Activated CD4-positive, alpha-beta memory T cell treated with anti-CD3 and anti-CD28 coated beads for 36 hours (primary cell): Measurements from ENCODE around the gene IFT52. TPM values are rescaled to one million over a fixed set of nuclear protein-coding genes. Genes with fewer than 3 reads are reported as not detected.
"Not testable (repeated sequence)": the region's sequence is repeated elsewhere in the genome, so short reads cannot be mapped to it uniquely, and the experiment has no call there.

ENCODE experiments used
- CTCF ChIA-PET: fragments of 350-600 bp; sonication (Branson Sonifier 250); formaldehyde crosslinking; loops from one replicate; lab custom pipeline; 2021; ENCODE audit warnings: antibody characterized with exemption, inconsistent platforms; lab: Charles Lee
- POLR2A ChIA-PET: fragments of 350-600 bp; sonication (Branson Sonifier 250); formaldehyde crosslinking; loops from one replicate; lab custom pipeline; 2021; ENCODE audit warnings: antibody characterized with exemption; lab: Charles Lee
- DNase-seq: peaks from one replicate; pipeline ENCODE4 v3.0.0-alpha.2; 2020
- H3K27ac Mint-ChIP-seq: one replicate; pipeline ENCODE4 v1.8.0; 2021; ENCODE audit warnings: mixed read lengths
- H3K27me3 Mint-ChIP-seq: one replicate; pipeline ENCODE4 v1.8.0; 2021; ENCODE audit warnings: mixed read lengths
- H3K36me3 Mint-ChIP-seq: one replicate; pipeline ENCODE4 v1.8.0; 2021; ENCODE audit warnings: mixed read lengths
- H3K4me1 Mint-ChIP-seq: one replicate; pipeline ENCODE4 v1.8.0; 2021; ENCODE audit warnings: low read depth, mixed read lengths
- H3K4me3 Mint-ChIP-seq: one replicate; pipeline ENCODE4 v1.8.0; 2021; ENCODE audit warnings: mild to moderate bottlenecking, mixed read lengths
- H3K9me3 Mint-ChIP-seq: one replicate; pipeline ENCODE4 v1.8.0; 2021; ENCODE audit warnings: mixed read lengths
- intact Hi-C: fragments of 100-400 bp; cut with micrococcal nuclease; formaldehyde crosslinking; loops from one replicate; pipeline ENCODE4 v1.15.1; 2023
- total RNA-seq, 2 experiments: library from RNA; stranded (reverse); gene quantifications; one replicate each; pipeline ENCODE4 v1.2.3, GENCODE V29; 2021

IFT52 gene
- total RNA-seq, 2 experiments from 2014 or later = 15.3 to 17.0 TPM

- DNase-seq, H3K9me3 Mint-ChIP-seq, H3K4me3 Mint-ChIP-seq, H3K4me1 Mint-ChIP-seq, intact Hi-C loops, H3K27ac Mint-ChIP-seq, POLR2A ChIA-PET, CTCF ChIA-PET, H3K27me3 Mint-ChIP-seq: not testable (repeated sequence)
- H3K36me3 Mint-ChIP-seq = peaks cover 15% of the 10 kb centered on the region
These were observed 11.2 kb downstream of the IFT52 start for GRCh38 chr20:43601960-43602359.

GRCh38 chr20:43603124-43603523 is 12.4 kb downstream of the IFT52 start:
- intact Hi-C loops = no loop called here
- H3K36me3 Mint-ChIP-seq = peaks cover 14% of the 10 kb centered on the region
- POLR2A ChIA-PET = no interaction called here
- H3K4me1 Mint-ChIP-seq = no peaks in the 10 kb centered on the region
- DNase-seq = no peak
- H3K27ac Mint-ChIP-seq = no peak overlapping the region
- CTCF ChIA-PET = no interaction called here
- H3K4me3 Mint-ChIP-seq = no peak overlapping the region
- H3K9me3 Mint-ChIP-seq = no peaks in the 10 kb centered on the region
- H3K27me3 Mint-ChIP-seq = no peaks in the 10 kb centered on the region

- intact Hi-C loops = no loop called here
- Mint-ChIP-seq H3K4me3 (no peak overlapping the region), H3K36me3 (peaks cover 14% of the 10 kb centered on the region), H3K27ac (no peak overlapping the region), H3K4me1 (no peaks in the 10 kb centered on the region), H3K27me3 (no peaks in the 10 kb centered on the region), H3K9me3 (no peaks in the 10 kb centered on the region)
- CTCF ChIA-PET = no interaction called here
- POLR2A ChIA-PET = no interaction called here
- DNase-seq = no peak
These were observed 15.0 kb downstream of the IFT52 start for GRCh38 chr20:43605715-43606114.

- CTCF ChIA-PET = not testable (repeated sequence)
These were observed 16.5 kb downstream of the IFT52 start for GRCh38 chr20:43607278-43607677.

GRCh38 chr20:43631598-43631997 is 40.9 kb downstream of the IFT52 start:
- Mint-ChIP-seq H3K9me3 (no peaks in the 10 kb centered on the region), H3K27ac (no peak overlapping the region), H3K4me3 (no peak overlapping the region), H3K4me1 (no peaks in the 10 kb centered on the region), H3K36me3 (peaks cover 17% of the 10 kb centered on the region), H3K27me3 (no peaks in the 10 kb centered on the region)
- ChIA-PET CTCF (no interaction called here), POLR2A (no interaction called here)
- intact Hi-C loops = no loop called here
- DNase-seq = no peak

More at GRCh38 chr20:43607278-43607677, 16.5 kb downstream of the IFT52 start:
- peaks cover 10% of the 10 kb centered on the region for H3K36me3 Mint-ChIP-seq
- H3K27ac Mint-ChIP-seq, H3K4me3 Mint-ChIP-seq, POLR2A ChIA-PET, H3K27me3 Mint-ChIP-seq, H3K9me3 Mint-ChIP-seq, intact Hi-C loops, H3K4me1 Mint-ChIP-seq, DNase-seq: not testable (repeated sequence)

- no peak overlapping the region for H3K27ac Mint-ChIP-seq
- intact Hi-C loops = no loop called here
- H3K36me3 Mint-ChIP-seq = peaks cover 21% of the 10 kb centered on the region
- no peaks in the 10 kb centered on the region for H3K27me3 Mint-ChIP-seq
- DNase-seq = no peak
- POLR2A ChIA-PET = no interaction called here
- CTCF ChIA-PET = no interaction called here
- H3K4me1 Mint-ChIP-seq = no peaks in the 10 kb centered on the region
- no peaks in the 10 kb centered on the region for H3K9me3 Mint-ChIP-seq
- H3K4me3 Mint-ChIP-seq = no peak overlapping the region
These were observed 45.7 kb downstream of the IFT52 start for GRCh38 chr20:43636429-43636828.

GRCh38 chr20:43642548-43642947 is 51.8 kb downstream of the IFT52 start:
- no peak for DNase-seq
- intact Hi-C loops = no loop called here
- Mint-ChIP-seq H3K9me3 (no peaks in the 10 kb centered on the region), H3K27ac (no peak overlapping the region), H3K27me3 (no peaks in the 10 kb centered on the region), H3K4me3 (no peak overlapping the region), H3K4me1 (no peaks in the 10 kb centered on the region), H3K36me3 (peaks cover 14% of the 10 kb centered on the region)
- ChIA-PET CTCF (interaction anchor here (0.6 kb wide), 1 partner anchor 16 kb away, joined by 3 read pairs; no protein-coding TSS in a partner anchor), POLR2A (no interaction called here)

- DNase-seq = no peak
- Mint-ChIP-seq H3K9me3 (no peaks in the 10 kb centered on the region), H3K27ac (no peak overlapping the region), H3K27me3 (no peaks in the 10 kb centered on the region), H3K36me3 (peaks cover 5% of the 10 kb centered on the region), H3K4me3 (no peak overlapping the region), H3K4me1 (peaks cover under 1% of the 10 kb centered on the region)
- intact Hi-C loops = no loop called here
- ChIA-PET CTCF (interaction anchor here (0.8 kb wide), 1 partner anchor 11 kb away, joined by 6 read pairs; no protein-coding TSS in a partner anchor), POLR2A (no interaction called here)
These were observed 60.3 kb downstream of the IFT52 start for GRCh38 chr20:43650997-43651525.

GRCh38 chr20:43651650-43652184 is 61.0 kb downstream of the IFT52 start:
- H3K4me1 Mint-ChIP-seq, CTCF ChIA-PET: not testable (repeated sequence)

GRCh38 chr20:43653966-43654365 is 63.2 kb downstream of the IFT52 start:
- Mint-ChIP-seq H3K36me3 (no peaks in the 10 kb centered on the region), H3K4me3 (no peak overlapping the region), H3K4me1 (peaks cover 3% of the 10 kb centered on the region), H3K9me3 (no peaks in the 10 kb centered on the region), H3K27ac (no peak overlapping the region), H3K27me3 (no peaks in the 10 kb centered on the region)
- intact Hi-C loops = no loop called here
- POLR2A ChIA-PET = no interaction called here
- DNase-seq = no peak
- CTCF ChIA-PET = no interaction called here

More at GRCh38 chr20:43651650-43652184, 61.0 kb downstream of the IFT52 start:
- H3K36me3 Mint-ChIP-seq, H3K4me3 Mint-ChIP-seq, DNase-seq, intact Hi-C loops, H3K9me3 Mint-ChIP-seq, H3K27me3 Mint-ChIP-seq, H3K27ac Mint-ChIP-seq, POLR2A ChIA-PET: not testable (repeated sequence)

GRCh38 chr20:43655176-43655575 is 64.4 kb downstream of the IFT52 start:
- H3K4me1 Mint-ChIP-seq, POLR2A ChIA-PET, H3K4me3 Mint-ChIP-seq, H3K36me3 Mint-ChIP-seq, H3K27ac Mint-ChIP-seq, H3K27me3 Mint-ChIP-seq, intact Hi-C loops, CTCF ChIA-PET, H3K9me3 Mint-ChIP-seq, DNase-seq: not testable (repeated sequence)

GRCh38 chr20:43655937-43656336 is 65.2 kb downstream of the IFT52 start:
- Mint-ChIP-seq H3K27me3 (no peaks in the 10 kb centered on the region), H3K27ac (no peak overlapping the region), H3K36me3 (no peaks in the 10 kb centered on the region), H3K4me1 (peaks cover 3% of the 10 kb centered on the region), H3K9me3 (no peaks in the 10 kb centered on the region), H3K4me3 (peak overlapping the region; percentile 57)
- intact Hi-C loops = no loop called here
- CTCF ChIA-PET = no interaction called here
- POLR2A ChIA-PET = no interaction called here
- no peak for DNase-seq
